NCI-H226 (cell line): Measurements from ENCODE around the gene ATRNL1.
A peak's percentile ranks its signal among the peaks of the same experiment; 100 is the strongest.

Experiments used
- DNase-seq: peaks from one replicate; pipeline ENCODE4 v3.0.0-alpha.2; 2015

The ATRNL1 gene

DNA sequence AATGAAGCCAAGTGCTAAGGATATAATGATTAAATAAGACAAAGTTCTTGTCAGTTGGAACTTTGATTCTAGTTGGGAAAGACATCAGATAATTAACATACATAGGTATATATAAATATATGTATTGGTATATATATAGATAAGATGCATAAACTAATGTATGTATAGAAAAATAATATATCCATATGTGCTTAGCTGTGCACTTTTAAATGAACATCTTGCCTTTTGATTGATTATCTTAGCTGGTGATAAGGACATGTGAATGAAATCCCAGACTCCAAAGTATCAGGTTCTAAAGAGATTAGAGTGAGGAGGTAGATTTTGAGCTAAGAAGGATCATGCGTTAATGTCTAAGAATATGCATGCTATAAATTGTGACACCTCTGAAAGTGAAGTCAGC, 822.3 kb downstream of the ATRNL1 start:
- no peak for DNase-seq

DNA sequence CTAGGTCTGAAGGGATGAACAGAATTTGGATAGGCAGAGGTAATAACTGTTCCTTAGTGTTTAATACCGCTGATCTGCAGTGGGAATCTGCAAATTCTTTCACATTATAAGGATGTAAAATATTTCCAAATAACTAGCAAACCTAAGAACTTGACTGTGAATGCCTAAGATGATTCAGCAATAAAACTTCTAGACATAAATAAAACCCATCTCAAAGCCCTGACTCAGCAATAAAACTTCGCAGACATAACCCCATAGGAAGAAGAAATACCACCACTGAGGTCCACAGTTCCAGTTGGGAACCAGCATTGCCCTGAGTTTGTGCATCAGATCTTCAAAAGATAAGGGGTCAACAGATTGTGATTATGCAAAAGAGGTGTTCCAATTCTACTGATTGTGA, 825.6 kb downstream of the ATRNL1 start:
- DNase-seq, result no peak

GRCh38 chr10:115921795-115922194, 828.6 kb downstream of the ATRNL1 start:
- DNase-seq, result no peak

GRCh38 chr10:115931309-115931708, 838.1 kb downstream of the ATRNL1 start:
- no peak for DNase-seq

DNA sequence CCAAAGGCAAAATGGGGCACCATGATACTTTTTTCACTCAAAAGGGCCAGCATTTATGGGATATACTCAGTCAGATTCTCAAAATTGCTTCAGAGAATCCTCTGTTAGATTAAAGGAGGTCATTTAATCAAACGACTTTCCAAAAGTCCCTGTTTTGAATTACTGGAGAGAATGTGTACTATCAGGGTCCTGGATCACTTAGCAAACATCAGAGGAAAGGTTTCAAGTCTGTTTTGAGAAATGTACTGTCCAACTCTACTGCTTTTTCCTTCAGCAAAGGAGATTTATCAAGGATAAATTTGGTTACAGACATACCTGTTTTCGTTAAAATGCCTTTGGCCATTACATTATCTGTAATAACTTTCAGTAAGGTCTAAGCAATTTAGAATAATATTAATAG, 838.9 kb downstream of the ATRNL1 start:
- no peak for DNase-seq

GRCh38 chr10:115933098-115933497, 839.9 kb downstream of the ATRNL1 start:
- no peak for DNase-seq

DNA sequence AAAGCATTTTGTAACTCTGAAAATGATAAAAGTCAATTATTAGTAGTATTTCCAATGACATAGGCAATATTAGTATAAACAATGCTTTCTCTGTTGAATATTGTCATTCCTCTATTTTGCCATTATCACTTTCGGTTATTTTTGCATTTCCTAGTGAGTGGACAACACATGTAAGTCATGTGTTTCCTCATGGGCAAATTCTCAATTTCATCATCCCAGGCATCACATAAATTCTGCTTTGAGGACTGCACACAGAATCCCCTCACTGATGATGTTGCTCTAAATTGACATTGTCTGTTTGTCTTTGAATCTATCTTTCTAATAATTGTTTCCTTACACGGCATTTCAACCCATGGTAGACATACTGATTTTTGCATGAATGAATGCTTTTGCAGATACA, 842.6 kb downstream of the ATRNL1 start:
- no peak for DNase-seq

GRCh38 chr10:115936926-115937767, 844.0 kb downstream of the ATRNL1 start:
- peak; percentile 12 for DNase-seq

GRCh38 chr10:115937768-115938056, 844.5 kb downstream of the ATRNL1 start:
- DNase-seq, result no peak

- DNase-seq, result no peak
These were observed 846.1 kb downstream of the ATRNL1 start for GRCh38 chr10:115939101-115939854.

GRCh38 chr10:115941361-115941771, 848.2 kb downstream of the ATRNL1 start:
- no peak for DNase-seq

DNA sequence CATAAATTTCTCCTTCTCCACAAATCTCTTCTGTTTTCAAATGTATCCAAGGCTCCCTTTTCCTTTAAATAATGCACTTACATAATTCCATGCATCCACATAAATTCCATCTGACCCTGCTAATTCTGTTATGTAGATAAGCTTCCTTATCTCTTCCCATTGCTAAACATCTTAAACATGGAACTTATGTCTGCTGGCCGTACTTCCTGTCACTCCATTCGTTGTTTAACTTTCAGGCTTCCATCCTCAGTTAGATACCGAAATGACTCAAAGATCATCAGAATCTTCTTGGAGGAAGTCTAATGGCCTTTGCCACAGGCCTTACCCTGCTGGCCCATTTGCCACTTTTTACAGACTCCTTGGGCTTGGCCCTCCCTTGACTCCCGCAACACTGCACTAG, 848.9 kb downstream of the ATRNL1 start:
- DNase-seq, result peak; percentile 47

- DNase-seq, result no peak
These were observed 851.4 kb downstream of the ATRNL1 start for GRCh38 chr10:115944538-115944937.

DNA sequence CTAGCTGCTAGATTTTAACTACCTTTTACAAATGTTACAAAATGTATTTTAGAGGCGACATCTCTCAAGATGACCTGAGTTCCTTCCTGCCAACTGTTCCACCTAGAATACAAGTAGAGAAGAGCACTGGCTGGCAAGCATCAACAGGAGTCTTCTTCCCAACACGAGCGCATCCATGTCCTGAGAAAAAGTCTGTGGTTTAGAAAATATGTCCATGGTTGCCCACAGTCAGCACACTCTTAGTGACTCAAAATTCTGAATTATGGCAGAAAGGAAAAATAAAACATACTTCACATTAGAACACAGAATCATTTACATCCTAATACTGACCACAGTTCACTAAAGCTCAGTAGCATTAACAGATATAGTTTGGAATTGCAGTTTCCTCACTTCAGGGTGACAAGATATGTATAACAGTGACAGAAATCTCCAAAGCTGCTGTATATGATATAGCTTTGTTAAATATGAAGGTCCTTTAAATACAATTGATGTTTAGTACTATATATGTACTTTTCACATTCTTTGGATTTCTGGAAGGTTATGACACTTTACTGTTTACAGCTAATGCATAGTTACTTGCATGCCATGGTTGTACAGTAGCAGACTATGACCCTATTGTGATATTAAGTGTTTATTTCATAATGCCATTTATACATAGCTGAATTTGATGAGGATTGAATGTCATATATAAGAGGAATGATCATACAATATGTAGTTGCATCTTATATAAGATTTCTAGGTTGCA, 852.7 kb downstream of the ATRNL1 start:
- DNase-seq, result no peak

- DNase-seq, result peak; percentile 46
These were observed 853.9 kb downstream of the ATRNL1 start for GRCh38 chr10:115947104-115947503.

DNA sequence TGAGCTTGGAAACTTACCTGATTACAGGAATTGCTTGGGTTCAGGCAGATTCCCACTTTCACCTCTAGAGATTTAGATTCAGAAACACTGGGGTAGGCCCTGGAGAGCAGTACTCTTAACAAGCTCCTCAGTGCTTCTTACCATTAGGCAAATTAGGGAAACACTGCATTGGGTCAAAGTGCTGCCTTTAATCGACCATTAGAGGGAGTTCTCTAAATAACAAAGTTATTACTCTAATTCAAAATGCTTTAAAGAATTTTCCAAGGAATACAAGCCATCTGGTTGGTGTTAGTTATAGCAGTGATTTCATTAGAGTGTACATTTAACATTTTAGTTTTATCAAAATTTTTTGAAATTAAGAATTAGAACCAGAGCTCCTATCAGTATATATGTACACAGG, 855.3 kb downstream of the ATRNL1 start:
- DNase-seq, result no peak

GRCh38 chr10:115949282-115949844, 856.2 kb downstream of the ATRNL1 start:
- no peak for DNase-seq

DNA sequence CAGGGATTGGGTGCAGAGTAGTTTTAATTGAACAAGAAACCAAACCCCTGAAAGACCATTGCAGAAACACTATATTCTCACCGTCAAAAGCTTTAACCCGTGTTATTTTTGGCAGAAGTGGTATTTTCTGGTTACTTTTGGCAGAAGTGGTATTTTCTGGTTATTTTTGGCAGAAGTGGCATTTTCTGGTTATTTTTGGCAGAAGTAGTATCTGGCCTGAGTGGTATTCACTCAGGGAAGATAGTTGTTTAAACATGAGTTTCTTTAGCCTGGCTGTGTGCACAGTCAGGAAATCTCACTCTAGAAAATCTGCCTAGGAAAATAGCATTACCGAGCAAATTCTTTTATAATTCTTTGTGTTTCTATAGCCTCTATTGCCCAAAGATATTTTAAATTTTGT, 857.2 kb downstream of the ATRNL1 start:
- no peak for DNase-seq

DNA sequence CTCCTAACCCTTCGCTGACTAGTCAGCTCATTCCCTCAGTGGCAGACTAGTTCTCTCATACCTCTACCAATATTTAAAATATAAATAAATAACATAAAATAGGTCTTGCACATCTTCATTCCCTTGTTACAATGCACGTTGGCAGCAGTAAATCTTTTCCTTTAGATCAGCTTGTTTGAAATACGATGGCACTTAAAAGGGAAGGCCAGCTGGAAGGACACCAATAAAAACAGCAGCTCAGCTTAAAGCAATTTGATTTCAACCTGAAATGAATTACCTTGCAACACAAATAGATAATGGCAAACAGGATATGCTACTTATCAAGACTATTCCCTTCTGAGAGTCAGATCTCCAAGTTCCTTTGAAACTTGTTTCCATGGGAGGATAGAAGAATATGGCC, 858.1 kb downstream of the ATRNL1 start:
- peak; percentile 18 for DNase-seq

DNA sequence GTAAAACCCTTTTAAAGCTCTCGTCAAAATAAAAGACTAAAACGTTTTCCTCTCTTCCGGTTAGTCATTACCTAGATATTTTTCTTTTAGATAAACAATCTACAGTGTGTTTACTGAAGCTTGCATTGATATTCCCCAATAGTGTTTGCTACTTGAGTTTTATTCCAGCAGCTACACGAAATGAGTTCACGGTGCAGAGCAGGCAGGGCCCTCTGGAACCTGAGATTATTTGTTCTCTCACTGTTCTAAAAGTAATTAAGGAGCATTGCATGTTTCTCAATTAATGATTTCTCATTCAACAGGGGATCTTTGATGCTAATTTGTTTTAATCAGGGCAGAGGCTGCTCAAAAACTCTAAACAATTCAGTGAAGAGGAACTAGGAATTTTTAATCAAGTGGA, 860.1 kb downstream of the ATRNL1 start:
- no peak for DNase-seq

GRCh38 chr10:115953968-115954367, 860.8 kb downstream of the ATRNL1 start:
- DNase-seq, result no peak

DNA sequence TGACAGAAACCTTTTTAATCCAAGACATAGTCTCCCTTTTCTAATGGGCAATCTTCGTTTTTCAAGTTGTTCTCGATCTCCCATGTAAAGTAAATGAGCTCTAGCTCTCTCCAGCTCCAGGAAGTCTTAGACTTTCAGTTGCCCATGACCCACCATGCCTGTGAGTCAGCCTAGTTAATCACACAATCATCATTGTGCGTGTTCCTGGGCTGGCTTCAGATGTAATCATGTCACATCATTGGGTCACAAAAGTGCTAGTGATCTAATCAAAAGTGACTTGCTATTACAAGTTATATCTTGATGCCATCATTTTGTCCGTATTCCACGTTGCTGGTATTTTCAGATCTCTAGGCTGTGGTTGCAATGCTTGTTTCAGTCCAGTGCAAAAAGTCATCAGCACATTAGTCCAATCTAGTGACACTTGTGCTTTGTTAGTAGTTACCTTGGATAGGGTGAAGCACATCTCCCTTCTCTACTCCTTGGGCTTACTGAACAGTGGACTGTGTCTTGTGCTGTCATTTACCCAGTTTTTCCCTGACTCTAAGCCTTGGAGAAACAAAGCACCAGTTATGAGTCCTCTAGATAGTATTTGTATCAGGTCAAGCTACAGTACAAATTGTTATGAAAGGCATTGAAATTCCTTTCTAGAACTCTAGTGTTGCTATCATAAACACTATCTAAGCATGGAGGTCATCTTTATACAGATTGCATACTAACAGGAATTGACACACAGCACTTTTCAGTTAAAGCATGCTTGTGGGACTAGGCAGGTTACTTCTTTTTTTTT, 863.3 kb downstream of the ATRNL1 start:
- no peak for DNase-seq

GRCh38 chr10:115957012-115957399, 863.8 kb downstream of the ATRNL1 start:
- no peak for DNase-seq
